ENCODE results near the gene BCKDHB.

- TF ChIP-seq POLR2AphosphoS5 (IDR thresholded peaks at IDR 0.05) (no peak), POLR2A (IDR thresholded peaks at IDR 0.05) (no peak), CTCF (IDR thresholded peaks at IDR 0.05) (no peak)
Measured at GRCh38 chr6:80319196-80319595, 212.7 kb downstream of the BCKDHB start.
